HEK293 (cell line): Measurements from ENCODE around the gene TMEM164.

Source experiments
- REST ChIP-seq: fragments of 450-650 bp; formaldehyde crosslinking; IDR thresholded peaks from 2 replicates; pipeline ENCODE4 v1.5.1; 2016; ENCODE audit warnings: missing biosample characterization, missing genetic modification characterization
- SCRT1 ChIP-seq: fragments of 450-650 bp; formaldehyde crosslinking; IDR thresholded peaks from 2 replicates; pipeline ENCODE4 v1.5.1; 2016; ENCODE audit warnings: missing biosample characterization, missing genetic modification characterization, borderline replicate concordance
- ZBTB7A ChIP-seq: fragments of 450-650 bp; formaldehyde crosslinking; IDR thresholded peaks from 2 replicates; pipeline ENCODE4 v1.5.1; 2016; ENCODE audit warnings: low read depth, missing biosample characterization, missing genetic modification characterization
- ZNF48 ChIP-seq: fragments of 450-650 bp; formaldehyde crosslinking; IDR thresholded peaks from 2 replicates; pipeline ENCODE4 v1.5.1; 2016; ENCODE audit warnings: missing biosample characterization, missing genetic modification characterization
- ZNF830 ChIP-seq: fragments of 450-650 bp; IDR thresholded peaks from 2 replicates; pipeline ENCODE4 v1.5.0; 2018; ENCODE audit warnings: missing biosample characterization, missing genetic modification characterization, low read depth, mild to moderate bottlenecking, moderate library complexity
- TF ChIP-seq, protein P1 (sequence below): fragments of 450-650 bp; formaldehyde crosslinking; IDR thresholded peaks from 2 replicates; pipeline ENCODE4 v1.5.1; 2016; ENCODE audit warnings: missing biosample characterization, missing genetic modification characterization

- TF ChIP-seq, protein P1, sequence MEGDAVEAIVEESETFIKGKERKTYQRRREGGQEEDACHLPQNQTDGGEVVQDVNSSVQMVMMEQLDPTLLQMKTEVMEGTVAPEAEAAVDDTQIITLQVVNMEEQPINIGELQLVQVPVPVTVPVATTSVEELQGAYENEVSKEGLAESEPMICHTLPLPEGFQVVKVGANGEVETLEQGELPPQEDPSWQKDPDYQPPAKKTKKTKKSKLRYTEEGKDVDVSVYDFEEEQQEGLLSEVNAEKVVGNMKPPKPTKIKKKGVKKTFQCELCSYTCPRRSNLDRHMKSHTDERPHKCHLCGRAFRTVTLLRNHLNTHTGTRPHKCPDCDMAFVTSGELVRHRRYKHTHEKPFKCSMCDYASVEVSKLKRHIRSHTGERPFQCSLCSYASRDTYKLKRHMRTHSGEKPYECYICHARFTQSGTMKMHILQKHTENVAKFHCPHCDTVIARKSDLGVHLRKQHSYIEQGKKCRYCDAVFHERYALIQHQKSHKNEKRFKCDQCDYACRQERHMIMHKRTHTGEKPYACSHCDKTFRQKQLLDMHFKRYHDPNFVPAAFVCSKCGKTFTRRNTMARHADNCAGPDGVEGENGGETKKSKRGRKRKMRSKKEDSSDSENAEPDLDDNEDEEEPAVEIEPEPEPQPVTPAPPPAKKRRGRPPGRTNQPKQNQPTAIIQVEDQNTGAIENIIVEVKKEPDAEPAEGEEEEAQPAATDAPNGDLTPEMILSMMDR (tag by site-specific recombination) = no peak
- TF ChIP-seq SCRT1 (tag by site-specific recombination) = no peak
- no peak for TF ChIP-seq ZNF48 (tag by site-specific recombination)
- no peak for TF ChIP-seq ZBTB7A
- no peak for TF ChIP-seq REST (tag by site-specific recombination)
- no peak for TF ChIP-seq ZNF830 (tag by site-specific recombination)
Observed at GRCh38 chrX:110210417-110211139, 207.7 kb downstream of the TMEM164 start.
